Occipital lobe (tissue), 2 donors: ENCODE measurements around the gene NDUFS8. TPM values are rescaled to one million over a fixed set of nuclear protein-coding genes. Genes with fewer than 3 reads are reported as not detected.

Experiments
- DNase-seq: peaks from one replicate; lab custom pipeline; 2025; lab: John Stamatoyannopoulos, UW
- total RNA-seq: library from RNA; depleted of rRNA; stranded (reverse); fragments of >200 nt; gene quantifications from one replicate; pipeline ENCODE4 v1.2.3, GENCODE V29; 2014

Gene NDUFS8
- total RNA-seq, 1 donor from 2014 or later, result 42.3 TPM

DNA sequence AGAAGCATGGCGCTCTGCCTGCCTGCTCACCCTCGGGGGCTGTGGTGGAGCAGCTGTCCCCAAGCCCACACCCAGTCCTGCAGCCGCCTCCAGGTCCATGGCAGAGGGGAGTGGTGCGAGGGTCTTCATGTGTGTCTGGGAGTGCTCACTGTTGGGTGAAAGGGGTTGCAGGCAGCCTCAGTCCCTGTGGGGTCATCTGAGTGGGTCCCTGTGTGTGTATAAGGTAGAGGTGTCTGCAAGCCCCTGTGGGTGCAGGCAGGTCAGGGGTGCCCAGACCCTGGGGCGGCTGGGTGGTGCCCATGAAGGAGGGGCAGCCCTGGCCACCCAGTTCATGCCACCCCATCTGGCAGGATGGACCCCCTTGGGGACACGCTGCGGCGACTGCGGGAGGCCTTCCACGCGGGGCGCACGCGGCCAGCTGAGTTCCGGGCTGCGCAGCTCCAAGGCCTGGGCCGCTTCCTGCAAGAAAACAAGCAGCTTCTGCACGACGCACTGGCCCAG is 15.5 kb upstream of the NDUFS8 start:
- no peak for DNase-seq

GRCh38 chr11:68015467-68015866 is 15.0 kb upstream of the NDUFS8 start:
- DNase-seq, result no peak

DNA sequence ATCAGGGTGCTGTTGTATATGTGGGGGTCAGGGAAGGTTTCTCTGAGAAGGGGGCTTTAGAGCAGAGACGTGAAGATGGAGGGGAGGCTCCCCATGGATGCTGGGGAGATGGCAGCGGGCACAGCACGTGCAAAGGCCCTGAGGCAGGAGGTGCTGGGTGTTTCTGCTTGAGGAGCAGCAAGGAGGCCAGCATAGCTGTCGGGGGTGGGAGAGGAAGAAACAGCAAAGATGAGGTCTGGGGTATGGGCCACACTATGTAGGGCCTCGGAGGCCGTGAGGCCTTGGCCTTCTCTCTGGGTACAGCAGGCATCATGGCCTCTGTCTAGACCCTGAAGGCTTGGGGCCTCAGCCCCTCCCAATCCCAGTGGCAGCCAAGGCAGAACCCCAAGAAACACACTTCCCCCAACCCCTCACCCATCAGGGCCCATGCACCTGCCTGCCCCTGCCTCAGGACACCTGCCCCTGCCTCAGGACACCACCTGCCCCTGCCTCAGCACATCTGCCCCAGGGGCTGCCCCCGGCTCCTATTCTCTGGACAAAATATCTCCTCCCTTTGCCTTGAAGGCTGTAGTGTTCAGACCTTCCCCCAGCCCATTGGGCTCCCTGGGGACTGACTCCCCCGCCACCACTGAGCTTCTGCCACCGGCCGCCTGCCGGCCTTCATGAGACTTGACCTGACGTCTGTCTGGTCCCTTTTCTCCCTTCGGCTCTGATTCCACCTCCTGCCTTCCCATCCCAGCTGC is 14.1 kb upstream of the NDUFS8 start:
- DNase-seq, result no peak

DNA sequence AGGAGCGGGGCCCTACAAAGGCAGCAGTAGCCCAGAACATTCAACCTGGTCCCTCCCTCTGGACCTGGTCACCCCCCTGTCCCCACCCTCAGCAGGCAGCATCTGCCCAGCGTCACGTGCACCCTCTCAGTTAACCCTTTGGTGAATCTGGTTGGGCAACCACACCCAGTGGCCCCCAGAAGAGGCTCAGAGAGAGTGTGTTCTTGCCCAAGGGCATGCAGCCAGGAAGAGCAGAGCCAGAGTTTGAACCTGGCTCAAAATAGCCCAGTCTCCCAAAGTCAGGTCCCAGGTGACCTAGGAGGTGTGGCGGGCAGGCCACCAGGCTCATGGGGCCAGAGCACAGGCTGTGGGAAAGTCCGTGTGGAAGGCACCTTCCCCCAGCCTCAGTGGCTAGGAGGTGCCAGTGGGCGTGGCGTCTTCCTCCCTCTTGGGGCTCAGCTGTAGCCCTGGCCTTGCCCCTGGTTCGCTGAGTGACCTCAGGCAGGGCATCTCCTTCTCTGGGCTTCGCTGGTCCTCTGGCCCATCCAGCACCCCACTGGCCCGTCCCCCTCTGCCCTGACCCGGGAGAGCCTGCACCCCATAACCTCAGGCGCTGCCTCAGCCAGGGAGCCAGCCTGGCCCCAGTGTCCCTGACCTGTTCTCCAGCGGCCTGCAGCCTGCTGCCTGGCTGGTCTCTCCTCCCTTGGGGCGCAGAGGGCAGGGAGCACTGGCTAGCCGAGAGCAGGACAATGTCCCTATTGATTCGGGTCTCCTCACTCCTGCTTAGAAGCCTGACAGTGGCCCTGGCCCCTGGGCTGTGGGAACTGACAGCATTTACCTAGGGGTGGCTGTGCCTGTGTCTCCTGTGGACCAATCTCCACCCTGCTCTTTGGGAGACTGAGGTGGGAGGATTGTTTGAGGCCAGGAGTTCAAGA is 13.3 kb upstream of the NDUFS8 start:
- no peak for DNase-seq

- no peak for DNase-seq
Measured at GRCh38 chr11:68017980-68018729, 12.3 kb upstream of the NDUFS8 start.

DNA sequence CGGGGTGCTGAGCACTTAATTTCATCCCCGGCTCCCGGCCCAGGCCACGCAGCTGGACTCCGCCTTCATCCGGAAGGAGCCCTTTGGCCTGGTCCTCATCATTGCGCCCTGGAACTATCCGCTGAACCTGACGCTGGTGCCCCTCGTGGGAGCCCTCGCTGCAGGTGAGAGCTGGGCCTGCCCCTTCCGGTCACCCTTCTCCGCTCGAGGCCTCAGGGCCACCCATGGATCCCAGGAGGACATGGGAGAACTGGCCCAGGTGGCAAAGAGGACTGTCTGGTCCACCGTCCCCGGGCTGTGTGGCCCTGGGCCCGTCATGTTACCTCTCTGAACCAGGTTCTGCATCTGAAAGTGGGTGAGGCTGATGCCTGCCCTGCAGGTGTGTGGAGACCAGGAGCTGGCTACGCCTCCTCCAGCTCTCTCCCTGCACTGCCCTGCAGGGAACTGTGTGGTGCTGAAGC is 11.7 kb upstream of the NDUFS8 start:
- DNase-seq, result no peak

GRCh38 chr11:68019486-68019885 is 11.0 kb upstream of the NDUFS8 start:
- DNase-seq, result no peak

DNA sequence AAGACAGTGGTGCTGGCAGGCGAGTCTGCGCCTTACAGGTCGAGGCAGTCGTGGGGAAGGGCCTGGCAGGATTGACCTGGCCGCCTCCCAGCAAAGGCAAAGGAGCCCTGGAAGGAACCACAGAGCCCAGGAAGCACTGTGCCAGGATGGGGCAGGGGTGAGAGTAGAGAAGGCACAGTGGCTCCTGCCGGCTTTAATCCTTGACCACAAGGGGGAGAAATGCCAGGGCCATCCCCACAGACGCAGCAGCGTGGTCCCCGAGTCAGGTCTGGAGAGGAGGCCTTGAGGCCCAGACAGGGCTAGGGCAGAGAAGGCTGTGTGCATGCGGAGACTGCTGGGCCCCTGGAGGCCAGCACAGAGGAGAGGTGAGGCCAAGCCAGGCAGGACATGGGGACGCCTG is 9.9 kb upstream of the NDUFS8 start:
- no peak for DNase-seq

DNA sequence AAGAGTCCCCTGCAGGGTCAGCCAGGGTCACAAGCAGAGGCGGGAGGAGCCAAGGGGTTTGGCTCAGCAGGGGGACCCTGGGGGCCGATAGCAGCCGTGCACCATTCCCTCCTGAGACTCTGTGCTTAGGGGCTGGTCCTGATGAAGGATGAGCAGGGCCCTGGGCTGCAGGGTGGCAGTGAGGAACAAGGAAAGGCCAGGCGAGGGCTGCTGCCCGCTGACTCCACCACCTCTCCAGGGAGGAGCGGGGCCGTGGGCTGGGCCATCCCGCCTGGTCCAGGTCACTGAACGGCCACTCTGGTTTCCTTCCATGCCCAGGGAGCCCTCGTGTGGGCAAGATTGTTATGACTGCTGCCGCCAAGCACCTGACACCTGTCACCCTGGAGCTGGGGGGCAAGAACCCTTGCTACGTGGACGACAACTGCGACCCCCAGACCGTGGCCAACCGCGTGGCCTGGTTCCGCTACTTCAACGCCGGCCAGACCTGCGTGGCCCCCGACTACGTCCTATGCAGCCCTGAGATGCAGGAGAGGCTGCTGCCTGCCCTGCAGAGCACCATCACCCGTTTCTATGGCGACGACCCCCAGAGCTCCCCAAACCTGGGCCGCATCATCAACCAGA is 9.2 kb upstream of the NDUFS8 start:
- no peak for DNase-seq

- no peak for DNase-seq
Measured at GRCh38 chr11:68022531-68022930, 8.0 kb upstream of the NDUFS8 start.

DNA sequence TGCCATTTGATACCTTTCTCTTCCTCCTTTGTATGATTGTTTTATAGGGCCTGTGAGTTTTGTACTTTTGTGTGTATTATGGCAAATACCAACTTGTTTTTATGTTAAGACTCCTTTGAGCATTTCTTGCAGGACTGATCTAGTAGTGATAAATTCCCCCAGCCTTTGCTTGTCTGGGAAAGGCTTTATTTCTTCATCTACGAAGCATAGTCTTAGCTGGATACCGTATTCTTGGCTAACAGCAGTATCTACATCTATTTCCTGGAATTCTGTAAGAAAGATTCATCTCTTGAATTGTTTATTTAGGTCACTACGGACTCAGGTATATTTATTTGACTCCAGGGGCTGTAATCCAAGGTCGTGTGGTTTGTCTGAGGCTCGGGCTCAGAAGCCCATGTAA is 6.0 kb upstream of the NDUFS8 start:
- no peak for DNase-seq

DNA sequence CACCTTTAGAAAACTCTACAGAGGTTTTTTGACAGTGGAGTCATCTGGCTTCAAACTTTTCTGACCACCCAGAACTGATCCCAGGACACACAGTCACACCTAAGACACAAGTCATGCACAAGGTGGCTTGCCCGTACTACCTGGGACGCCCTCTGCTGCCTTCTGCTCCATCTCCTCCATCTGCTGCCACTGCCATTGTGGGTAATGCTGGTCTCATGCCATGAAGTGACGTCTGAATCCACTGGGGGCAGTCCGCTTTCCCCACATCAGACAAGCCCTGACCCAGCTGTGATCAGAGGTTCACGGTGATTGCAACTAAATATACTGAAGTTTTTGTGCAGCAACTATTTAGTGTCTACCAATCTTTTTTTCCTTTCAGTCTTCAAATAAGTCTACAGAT is 5.4 kb upstream of the NDUFS8 start:
- no peak for DNase-seq

GRCh38 chr11:68026391-68027105 is 3.9 kb upstream of the NDUFS8 start:
- no peak for DNase-seq

GRCh38 chr11:68027667-68028066 is 2.8 kb upstream of the NDUFS8 start:
- no peak for DNase-seq

DNA sequence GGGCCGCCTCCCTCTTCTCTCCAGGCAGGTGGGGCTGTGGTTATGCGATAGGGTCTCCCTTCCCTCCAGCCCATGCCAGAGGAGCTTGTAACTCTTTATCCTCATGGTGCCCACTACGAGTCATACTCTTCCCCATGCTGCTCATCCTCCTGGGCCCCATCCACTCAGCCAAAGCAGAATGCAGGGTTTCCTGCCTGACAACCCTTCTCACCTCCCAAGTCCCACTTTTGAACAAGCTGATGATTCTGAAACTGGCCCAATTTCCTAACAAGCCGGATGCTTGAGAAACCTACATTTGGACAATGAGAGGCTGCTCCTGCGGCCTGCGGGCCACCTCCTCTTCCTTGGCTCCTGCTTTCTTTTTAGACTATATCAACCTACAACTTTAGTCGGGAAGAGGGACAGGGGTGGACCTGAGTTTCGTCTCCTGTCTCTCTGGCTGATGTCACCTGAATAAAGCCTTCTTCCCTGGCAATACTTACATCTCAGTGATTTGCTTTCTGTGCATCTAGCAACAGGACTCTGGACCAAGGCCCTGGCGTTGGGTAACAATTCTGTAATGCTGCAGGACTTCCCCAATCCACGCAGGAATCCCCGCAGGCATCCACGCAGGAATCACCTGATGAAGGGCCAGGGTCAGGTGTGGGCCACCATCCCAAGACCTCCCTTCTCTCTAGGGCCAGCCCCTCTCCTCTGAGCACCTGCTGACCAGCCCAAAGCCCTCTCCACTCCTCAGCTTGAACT is 1.5 kb upstream of the NDUFS8 start:
- no peak for DNase-seq

DNA sequence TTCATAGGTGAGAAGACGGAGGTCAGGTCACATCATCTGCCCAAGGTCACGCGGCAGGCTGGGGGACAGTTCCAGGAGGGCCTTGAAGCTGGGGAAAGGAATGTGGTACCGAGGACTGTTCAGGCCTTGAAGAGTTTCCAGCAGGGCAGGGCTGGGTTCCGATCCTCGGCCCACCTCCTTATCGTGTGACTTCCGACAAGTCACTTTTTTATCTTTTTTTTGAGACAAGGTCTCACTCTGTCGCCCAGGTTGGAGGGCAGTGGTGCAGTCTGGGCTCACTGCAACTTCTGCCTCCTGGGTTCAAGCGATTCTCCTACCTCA is 623 bp downstream of the NDUFS8 start:
- no peak for DNase-seq

DNA sequence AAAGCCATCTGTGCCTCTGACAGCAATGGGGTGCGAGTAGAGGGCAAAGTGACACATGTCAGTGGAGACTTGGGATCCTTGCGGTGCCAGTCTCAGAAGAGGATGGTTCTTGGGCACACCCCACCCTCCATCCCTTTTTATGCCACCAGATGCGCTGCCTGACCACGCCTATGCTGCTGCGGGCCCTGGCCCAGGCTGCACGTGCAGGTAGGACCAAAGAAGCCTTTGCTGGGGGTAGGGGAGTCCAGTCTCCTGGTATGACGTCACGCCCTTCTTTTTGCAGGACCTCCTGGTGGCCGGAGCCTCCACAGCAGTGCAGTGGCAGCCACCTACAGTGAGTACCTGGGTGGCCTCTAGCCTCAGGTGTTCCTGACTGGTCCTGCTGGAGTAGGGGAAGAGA is 1.5 kb downstream of the NDUFS8 start:
- DNase-seq, result no peak

GRCh38 chr11:68032997-68033707 is 2.7 kb downstream of the NDUFS8 start:
- DNase-seq, result no peak

- no peak for DNase-seq
Measured at GRCh38 chr11:68033708-68034045, 3.2 kb downstream of the NDUFS8 start.
